NCI-H524 treated with DMSO at 0.1 percent for 48 hours (cell line): Measurements from ENCODE around the gene SLX1B.
"Not testable (repeated sequence)": the region's sequence is repeated elsewhere in the genome, so short reads cannot be mapped to it uniquely, and the experiment has no call there.

Experiments
- DNase-seq: peaks from one replicate; lab custom pipeline; 2025; lab: John Stamatoyannopoulos, UW

SLX1B gene

DNA sequence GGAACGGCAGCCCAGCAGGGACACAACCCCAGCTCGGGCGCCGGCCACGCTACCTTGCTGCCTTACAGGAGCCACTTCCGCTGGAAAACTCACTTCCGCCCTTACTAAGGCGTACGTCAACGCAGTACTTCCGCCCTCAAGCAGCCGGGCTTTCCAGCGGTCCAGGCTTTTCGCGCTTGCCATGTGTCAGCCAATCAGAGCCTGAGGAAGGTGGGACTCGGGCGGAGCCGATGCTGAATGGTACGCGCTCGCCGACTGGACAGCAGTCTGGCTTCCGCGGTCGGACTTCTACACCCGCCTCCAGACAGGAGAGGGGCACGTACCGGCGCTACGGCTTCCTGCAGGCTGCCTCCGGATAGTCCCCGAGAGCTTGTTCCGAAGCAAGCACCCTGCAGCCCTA lies at the start of gene SLX1B, which contains the start of gene BOLA2:
Gene SLX1B, plus strand, starts transcription at position 265 of the 400 bp plus-strand sequence.
Gene BOLA2, minus strand, starts transcription at position 83 of the 400 bp plus-strand sequence. CDS start 98 bp downstream, outside the sequence.
- not testable (repeated sequence) for DNase-seq

DNA sequence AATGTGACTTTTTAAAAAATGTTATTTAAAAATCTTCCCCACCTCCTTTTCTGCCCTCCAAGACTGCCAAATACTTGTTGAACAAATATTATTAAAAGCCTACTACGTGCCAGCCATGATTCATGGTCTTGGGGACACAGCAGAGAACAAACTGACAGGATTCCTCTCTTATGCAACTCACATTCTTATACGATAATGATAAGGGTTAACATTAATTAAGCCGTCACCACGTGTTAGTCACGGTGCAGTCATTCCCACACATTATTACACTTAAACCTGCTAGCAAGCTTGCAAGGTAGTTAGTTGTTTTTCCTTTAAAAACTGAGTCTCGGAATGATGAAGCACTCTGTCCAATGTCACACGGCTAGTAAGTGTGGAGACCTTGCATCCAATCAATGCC lies 49.1 kb upstream of the SLX1B start:
- not testable (repeated sequence) for DNase-seq

DNA sequence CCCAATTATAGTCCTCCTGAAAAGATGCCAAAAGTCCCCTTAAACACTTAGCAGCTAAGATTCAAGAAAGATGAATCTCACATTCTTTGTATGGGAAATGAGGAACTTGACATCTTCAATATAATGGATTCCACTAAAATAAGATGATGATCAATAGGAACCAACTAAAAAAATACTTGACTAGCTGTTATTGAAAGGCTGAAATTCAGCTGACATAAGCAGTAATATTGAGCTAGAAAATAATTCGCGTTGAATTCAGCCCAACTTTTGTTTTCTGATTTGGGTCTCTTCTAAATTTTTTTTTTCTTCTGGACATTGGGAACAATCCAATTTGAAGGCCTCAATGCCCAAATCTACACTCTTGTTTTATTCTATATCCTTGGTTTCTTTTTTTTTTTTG lies 30.7 kb upstream of the SLX1B start:
- DNase-seq = not testable (repeated sequence)

DNA sequence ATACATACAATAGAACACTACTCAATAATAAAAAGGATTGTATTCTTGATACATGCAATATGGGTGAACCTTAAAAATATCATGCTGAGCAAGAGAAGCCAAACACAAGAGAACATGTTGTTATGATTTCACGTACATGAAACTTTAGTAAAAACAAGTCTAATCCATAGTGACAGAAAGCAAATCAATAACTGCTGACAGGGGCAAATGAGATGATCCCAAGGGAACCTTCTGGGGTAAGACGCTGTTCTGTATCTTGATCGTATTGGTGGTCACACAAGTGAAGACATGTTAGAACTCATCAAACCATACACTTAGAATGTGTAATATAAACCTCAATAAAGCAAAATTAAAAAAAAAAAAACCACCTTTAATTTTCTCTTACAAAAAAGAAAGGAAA lies 28.9 kb upstream of the SLX1B start:
- DNase-seq = not testable (repeated sequence)

DNA sequence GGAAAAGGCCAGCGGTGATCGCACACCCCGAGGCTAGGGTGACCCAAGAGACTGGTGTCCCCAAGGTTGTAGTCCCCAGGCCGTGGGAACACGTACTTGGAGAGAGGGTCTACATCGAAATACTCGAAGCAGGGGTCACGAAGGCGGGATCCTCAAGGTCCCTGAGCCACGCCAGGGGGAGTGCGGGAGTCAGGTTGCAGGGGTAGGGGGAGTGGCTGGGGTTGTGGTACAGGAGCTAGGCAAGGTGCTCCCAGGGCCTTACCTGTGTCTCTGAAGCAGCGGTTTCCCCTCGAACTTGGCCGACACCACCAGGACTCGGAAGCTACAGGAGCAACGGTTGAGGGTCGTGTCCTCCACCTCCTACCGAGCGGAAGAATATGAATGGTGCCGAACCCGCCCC lies 579 bp upstream of the SLX1B start:
- DNase-seq = not testable (repeated sequence)

DNA sequence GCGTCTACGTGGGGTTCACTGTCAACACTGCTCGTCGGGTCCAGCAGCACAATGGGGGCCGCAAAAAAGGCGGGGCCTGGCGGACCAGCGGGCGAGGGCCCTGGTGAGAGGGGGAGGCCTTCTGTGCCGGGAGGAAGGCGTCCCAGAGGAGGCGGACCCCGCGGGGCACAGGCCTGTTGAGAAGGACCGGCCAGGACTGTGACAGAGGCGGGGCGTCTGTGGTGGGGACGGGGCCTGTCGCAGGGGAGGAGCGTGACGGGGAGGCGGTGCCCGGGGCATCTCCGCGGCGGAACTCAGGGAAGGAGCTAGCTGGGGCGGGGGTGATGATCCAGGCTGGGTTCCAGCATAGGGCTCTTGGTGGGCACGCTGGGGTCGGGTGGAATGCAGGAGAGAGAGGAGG lies 495 bp downstream of the SLX1B start:
- not testable (repeated sequence) for DNase-seq

DNA sequence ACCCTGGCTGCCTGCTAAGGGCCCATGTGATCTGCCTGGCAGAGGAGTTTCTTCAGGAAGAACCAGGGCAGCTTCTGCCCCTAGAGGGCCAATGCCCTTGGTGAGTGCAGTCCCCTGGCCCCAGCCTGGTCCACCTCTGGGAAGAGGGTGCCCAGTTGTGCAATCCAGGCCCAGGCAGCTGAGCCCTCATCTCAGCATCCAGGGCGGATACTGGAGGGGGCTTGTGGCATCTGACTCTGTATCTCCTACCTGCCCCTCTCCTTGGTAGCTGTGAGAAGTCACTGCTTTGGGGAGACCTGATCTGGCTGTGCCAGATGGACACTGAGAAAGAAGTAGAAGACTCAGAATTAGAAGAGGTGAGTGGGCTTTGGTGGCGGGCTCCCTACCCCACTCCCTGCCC lies 3.3 kb downstream of the SLX1B start:
- DNase-seq = not testable (repeated sequence)

DNA sequence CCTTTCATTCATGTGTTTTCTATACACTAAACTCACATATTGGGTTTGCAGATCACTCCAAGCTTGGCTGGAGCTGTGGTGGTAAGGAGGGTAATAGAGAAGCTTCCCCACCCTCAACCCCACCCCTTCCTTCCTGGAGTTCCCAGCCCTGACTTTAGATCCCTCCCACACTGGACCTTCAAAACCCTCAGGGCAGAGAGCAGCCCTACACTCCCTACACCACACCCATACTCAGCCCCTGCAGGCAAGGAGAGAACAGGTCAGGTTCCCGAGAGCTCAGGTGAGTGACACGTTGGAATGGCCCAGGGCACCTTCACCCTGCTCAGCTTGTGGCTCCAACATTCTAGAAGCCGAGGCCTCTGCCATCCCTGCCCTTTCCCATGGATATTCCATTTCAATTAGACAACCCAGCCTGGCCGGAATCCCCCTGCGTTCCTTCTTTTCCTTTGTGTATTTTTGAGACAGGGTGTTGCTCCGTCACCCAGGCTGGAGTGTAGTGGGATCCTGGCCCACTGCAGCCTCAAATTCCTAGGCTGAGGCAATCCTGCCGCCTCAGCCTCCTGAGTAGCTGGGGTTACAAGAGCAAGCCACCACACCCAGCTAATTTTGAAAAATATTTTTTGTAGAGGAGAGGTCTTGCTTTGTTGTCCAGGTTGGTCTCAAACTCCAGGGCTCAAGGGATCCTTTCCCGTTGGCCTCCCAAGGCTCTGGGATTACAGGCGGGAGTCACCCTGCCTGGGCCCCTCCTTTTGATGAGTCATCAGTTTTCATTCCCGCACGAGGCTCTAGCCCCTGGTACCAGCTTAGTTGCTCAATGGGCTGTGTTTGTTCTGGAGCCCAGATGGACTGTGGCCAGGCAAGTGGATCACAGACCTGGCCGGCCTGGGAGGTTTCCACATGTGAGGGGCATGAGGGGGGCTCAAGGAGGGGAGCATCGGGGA lies 5.6 kb downstream of the SLX1B start, which contains the start of gene SULT1A4:
Gene SULT1A4, plus strand, starts transcription at position 208 of the 941 bp plus-strand sequence. CDS start 1,473 bp downstream, outside the sequence.
- DNase-seq = not testable (repeated sequence)

DNA sequence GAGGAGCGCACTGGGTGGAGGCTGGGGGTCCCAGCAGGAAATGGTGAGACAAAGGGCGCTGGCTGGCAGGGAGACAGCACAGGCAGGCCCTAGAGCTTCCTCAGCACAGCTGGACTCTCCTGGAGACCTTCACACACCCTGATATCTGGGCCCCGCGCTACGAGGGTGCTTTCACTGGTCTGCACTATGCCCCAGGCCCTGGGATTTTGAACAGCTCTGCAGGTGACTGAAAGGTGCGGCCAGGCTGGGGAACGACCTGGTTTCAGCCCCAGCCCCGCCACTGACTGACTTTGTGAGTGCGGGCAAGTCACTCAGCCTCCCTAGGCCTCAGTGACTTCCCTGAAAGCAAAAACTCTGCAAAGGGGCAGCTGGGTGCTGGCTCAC lies 6.3 kb downstream of the SLX1B start:
- DNase-seq = not testable (repeated sequence)

DNA sequence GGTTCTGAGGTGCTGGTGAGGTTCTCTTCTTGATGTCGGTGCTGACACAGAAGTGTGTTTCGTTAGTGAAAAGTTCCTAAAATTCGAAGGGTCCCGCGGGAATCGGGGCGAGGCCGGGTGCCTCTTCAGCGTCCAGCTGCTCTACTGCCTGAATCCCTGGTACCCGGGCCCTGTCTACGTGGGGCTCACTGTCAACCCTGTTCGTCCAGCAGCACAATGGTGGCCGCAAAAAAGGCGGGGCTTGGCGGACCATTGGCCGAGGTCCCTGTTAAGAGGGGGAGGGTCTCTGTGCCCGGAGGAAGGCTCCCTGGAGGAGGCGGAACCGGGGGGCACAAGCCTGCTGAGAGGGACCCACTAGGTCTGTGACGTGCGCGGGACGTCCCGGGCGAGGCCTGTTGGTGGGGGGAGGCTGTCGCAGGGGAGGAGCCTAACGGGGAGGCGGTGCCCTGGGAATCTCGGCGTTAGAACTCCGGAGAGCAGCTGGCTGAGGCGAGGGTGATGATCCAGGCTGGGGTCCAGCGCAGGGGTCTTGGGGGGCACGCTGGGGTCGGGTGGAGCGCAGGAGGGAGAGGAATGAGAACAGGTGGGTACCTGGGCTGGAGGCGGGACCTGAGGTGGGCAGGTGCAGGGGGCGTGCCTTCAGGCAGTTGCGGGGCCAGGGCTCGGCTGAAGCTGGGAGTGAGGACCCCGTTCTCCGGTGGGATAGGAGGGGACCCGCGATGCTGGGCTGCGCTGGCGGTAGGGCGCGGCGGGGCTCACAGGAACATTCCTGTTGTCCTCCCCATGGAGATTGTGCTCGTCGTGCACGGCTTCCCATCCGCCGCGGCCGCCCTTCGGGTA lies 11.9 kb downstream of the SLX1B start:
- DNase-seq = not testable (repeated sequence)

DNA sequence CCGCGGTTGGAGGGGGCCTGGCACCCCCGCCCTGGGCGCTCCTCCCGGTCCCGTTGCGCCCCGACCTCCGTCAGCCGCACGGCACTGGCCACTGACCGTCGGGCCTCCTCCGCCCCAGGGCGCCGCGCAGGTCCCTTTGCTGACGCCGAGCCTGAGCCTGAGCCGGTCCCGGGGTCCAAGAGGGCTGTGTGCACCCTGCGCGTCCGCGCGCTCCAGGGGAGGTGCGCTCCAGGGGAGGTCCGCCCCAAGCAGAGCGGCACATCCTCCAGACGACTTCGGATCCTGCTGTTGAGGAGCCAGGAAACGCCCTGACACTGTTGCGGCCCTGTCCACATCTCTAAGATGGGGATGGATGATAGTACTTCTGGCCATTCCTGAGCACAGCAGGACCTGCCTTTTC lies 12.6 kb downstream of the SLX1B start:
- DNase-seq = not testable (repeated sequence)

DNA sequence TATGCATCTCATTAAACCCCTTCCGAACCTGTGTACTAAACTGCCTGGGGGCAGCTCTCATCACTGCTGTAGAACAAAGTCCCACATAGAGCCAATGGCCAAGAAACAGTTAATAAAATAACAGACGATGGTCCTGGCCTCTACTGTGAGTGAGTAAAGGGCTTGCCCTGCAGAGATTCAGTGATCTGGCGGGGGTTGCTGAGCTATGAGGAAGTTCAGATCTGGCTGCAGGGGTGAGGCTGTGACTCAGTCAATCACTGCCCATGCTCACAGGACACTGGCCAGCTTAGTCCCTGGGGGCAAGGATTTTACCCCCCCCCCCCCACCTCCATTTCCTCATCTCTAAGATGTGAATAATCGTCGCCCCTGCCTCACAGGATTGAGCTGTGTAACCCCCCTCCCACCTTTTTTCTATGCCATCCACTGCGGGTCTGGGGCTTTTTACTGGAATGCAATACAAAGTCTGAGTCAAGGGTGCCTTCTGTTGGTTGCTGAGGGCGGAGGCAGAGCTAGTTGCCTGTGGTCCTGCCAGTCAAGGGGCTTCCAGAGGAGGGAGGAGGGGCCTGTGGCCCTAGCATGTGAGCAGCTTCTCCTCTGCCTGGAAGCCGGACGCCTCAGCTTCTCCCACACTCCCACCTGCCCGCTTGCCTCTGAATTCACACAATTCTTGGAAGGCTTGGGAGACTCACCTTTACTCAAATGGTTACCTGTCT lies 13.5 kb downstream of the SLX1B start:
- not testable (repeated sequence) for DNase-seq

DNA sequence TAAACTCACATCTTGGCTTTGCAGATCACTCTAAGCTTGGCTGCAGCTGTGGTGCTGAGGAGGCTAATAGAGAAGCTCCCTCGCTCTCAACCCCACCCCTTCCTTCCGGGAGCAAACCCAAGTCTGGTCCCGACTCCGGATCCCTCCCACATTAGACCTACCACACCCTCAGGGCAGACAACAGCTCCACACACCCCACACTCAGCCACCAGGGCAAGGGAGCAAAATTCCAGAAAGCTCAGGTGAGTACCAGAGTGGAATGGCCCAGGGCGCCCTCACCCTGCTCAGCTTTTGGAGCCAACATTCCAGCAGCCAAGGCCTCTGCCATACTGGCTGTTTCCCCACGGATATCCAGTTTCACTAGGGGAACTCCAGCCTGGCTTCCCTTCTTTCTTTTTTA lies 15.3 kb downstream of the SLX1B start:
- DNase-seq = not testable (repeated sequence)

DNA sequence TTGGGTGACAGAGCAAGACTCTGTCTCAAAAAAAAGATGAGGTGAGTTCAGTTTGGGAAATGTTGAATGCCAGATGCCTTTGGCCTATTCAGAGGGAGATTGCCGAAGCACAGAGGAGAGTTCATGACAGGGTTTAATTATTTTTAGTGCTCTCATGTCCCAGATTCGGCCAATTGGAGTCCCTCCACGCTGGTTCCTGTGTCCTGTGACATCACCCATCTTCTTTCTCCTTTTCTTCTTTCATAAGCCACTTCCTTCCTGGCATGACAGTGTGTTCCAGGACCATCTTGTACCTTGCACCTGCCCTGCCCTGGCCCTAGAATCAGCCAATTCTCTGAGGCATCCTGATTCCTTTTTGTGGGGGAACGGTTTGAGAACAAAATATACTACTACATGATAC lies 17.7 kb downstream of the SLX1B start:
- DNase-seq = not testable (repeated sequence)

DNA sequence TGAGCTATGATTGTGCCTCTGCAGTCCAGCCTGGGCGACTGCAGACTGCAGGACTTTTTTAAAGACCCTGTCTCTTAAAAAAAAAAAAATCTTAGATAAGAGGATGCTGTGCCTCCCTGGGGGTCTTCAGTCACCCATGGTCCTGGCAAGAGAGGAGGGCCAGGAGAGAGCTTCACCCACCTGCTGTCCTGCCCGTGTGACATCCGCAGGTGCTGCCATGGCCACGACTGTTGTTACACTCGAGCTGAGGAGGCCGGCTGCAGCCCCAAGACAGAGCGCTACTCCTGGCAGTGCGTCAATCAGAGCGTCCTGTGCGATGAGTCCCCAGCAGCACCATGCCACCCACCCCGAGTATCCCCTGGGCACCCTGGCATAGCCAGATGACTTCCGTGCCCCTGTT lies 27.9 kb downstream of the SLX1B start:
- not testable (repeated sequence) for DNase-seq

DNA sequence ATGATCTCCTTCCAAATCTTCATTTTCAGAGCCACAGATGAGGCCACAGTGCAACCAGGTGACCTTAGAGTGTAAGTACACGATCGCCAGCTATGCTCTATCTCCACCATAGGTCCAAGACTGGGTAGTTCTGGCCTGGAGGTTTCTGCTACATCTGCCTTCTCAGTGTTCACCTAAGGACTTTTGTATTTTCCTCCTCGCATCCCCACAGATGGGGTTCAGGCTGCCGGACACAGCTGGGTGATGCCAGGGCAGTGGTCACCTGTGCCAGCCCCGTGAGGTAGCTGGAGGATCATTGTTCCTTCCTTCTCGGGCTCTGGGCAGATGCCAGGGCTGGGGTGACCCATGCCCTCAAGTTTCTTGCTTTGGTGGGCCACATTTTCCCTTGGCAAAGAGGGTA lies 52.0 kb downstream of the SLX1B start, which contains the start of gene NPIPB12:
Gene NPIPB12, minus strand, starts transcription at position 101 of the 400 bp plus-strand sequence.
- DNase-seq = not testable (repeated sequence)
